Activated CD8-positive, alpha-beta memory T cell treated with anti-CD3 and anti-CD28 coated beads, Interleukin-2, amount 10 ng/mL, durations not matched to agents 7 days and 5 days (primary cell): ENCODE measurements around the gene LXN. TPM values are rescaled to one million over a fixed set of nuclear protein-coding genes. Genes with fewer than 3 reads are reported as not detected.
A peak's percentile ranks its signal among the peaks of the same experiment; 100 is the strongest.

ENCODE experiments used
- ATAC-seq: fragments of 150-1000 bp; cut with Tn5 transposase; one replicate; pipeline ENCODE4 v1.10.0; 2021; ENCODE audit warnings: moderate library complexity
- CTCF ChIA-PET: fragments of 350-600 bp; sonication (Branson Sonifier 250); formaldehyde crosslinking; loops from one replicate; lab custom pipeline; 2021; ENCODE audit warnings: antibody characterized with exemption; lab: Charles Lee
- DNase-seq: peaks from one replicate; pipeline ENCODE4 v3.0.0-alpha.2; 2020
- H3K27ac Mint-ChIP-seq: one replicate; pipeline ENCODE4 v1.8.0; 2021; ENCODE audit warnings: mild to moderate bottlenecking, mixed read lengths
- H3K27me3 Mint-ChIP-seq: one replicate; pipeline ENCODE4 v1.8.0; 2021; ENCODE audit warnings: mixed read lengths
- H3K36me3 Mint-ChIP-seq: one replicate; pipeline ENCODE4 v1.8.0; 2021; ENCODE audit warnings: mild to moderate bottlenecking, mixed read lengths
- H3K4me1 Mint-ChIP-seq: one replicate; pipeline ENCODE4 v1.8.0; 2021; ENCODE audit warnings: mixed read lengths
- H3K4me3 Mint-ChIP-seq: one replicate; pipeline ENCODE4 v1.8.0; 2021; ENCODE audit warnings: mild to moderate bottlenecking, moderate library complexity, mixed read lengths
- H3K9me3 Mint-ChIP-seq: one replicate; pipeline ENCODE4 v1.8.0; 2022; ENCODE audit warnings: low read depth, mixed read lengths
- total RNA-seq, 2 experiments: library from RNA; stranded (reverse); gene quantifications; one replicate each; pipeline ENCODE4 v1.2.3, GENCODE V29; 2021

The LXN gene
- total RNA-seq = 1 to 10 TPM; 6.7 to 7.5 TPM

GRCh38 chr3:158672215-158673176, at the start of gene LXN:
Gene LXN (minus strand): TSS chr3:158672648. CDS start chr3:158672478, 170 bp downstream.
- Mint-ChIP-seq H3K27ac (peak within 1 kb of the TSS; percentile 93), H3K4me3 (peak within 1 kb of the TSS; percentile 95)
- CTCF ChIA-PET = interaction anchor here (0.8 to 4.9 kb wide), 3 partner anchors 12 to 27 kb away, joined by 4 to 37 read pairs (median 8); partner anchors contain the start of gene GFM1

GRCh38 chr3:158722108-158722507, 49.7 kb upstream of the LXN start:
- Mint-ChIP-seq H3K27me3 (no peaks in the 10 kb centered on the region), H3K4me1 (peaks cover 9% of the 10 kb centered on the region), H3K36me3 (peaks cover 10% of the 10 kb centered on the region), H3K4me3 (no peak overlapping the region), H3K9me3 (no peaks in the 10 kb centered on the region), H3K27ac (no peak overlapping the region)
- CTCF ChIA-PET = interaction anchor here (1.1 to 1.3 kb wide), 2 partner anchors 9 to 68 kb away, joined by 3 to 5 read pairs; no protein-coding TSS in a partner anchor
- ATAC-seq (no peak), DNase-seq (no peak)

More at GRCh38 chr3:158672215-158673176, at the start of gene LXN:
- H3K9me3 Mint-ChIP-seq = no peaks in the 10 kb centered on the region
- no peaks in the 10 kb centered on the region for H3K27me3 Mint-ChIP-seq
- H3K36me3 Mint-ChIP-seq = peaks cover 28% of the 10 kb centered on the region
- peak; percentile 90 for DNase-seq
- peaks cover 17% of the 10 kb centered on the region for H3K4me1 Mint-ChIP-seq
- ATAC-seq = peak; percentile 100

GRCh38 chr3:158718490-158719170, 46.2 kb upstream of the LXN start:
- DNase-seq (no peak), ATAC-seq (no peak)
- peaks cover 13% of the 10 kb centered on the region for H3K4me1 Mint-ChIP-seq
- H3K27ac Mint-ChIP-seq = no peak overlapping the region
- H3K27me3 Mint-ChIP-seq = no peaks in the 10 kb centered on the region
- H3K9me3 Mint-ChIP-seq = no peaks in the 10 kb centered on the region
- H3K4me3 Mint-ChIP-seq = no peak overlapping the region
- CTCF ChIA-PET = interaction anchor here (1.1 to 1.7 kb wide), 2 partner anchors 9 to 10 kb away, joined by 3 to 9 read pairs; no protein-coding TSS in a partner anchor
- H3K36me3 Mint-ChIP-seq = peaks cover 10% of the 10 kb centered on the region

- no peak overlapping the region for H3K27ac Mint-ChIP-seq
Measured at GRCh38 chr3:158717576-158717975, 45.1 kb upstream of the LXN start.

GRCh38 chr3:158713094-158713499, 40.6 kb upstream of the LXN start:
- no peaks in the 10 kb centered on the region for H3K27me3 Mint-ChIP-seq

More at GRCh38 chr3:158717576-158717975, 45.1 kb upstream of the LXN start:
- Mint-ChIP-seq H3K4me1 (peaks cover 16% of the 10 kb centered on the region), H3K4me3 (no peak overlapping the region), H3K36me3 (peaks cover 10% of the 10 kb centered on the region), H3K27me3 (no peaks in the 10 kb centered on the region), H3K9me3 (no peaks in the 10 kb centered on the region)
- CTCF ChIA-PET = interaction anchor here (1.7 kb wide), 1 partner anchor 10 kb away, joined by 9 read pairs; no protein-coding TSS in a partner anchor
- ATAC-seq = no peak
- no peak for DNase-seq

GRCh38 chr3:158712443-158712842, 40.0 kb upstream of the LXN start:
- peaks cover 22% of the 10 kb centered on the region for H3K4me1 Mint-ChIP-seq
- H3K27ac Mint-ChIP-seq = no peak overlapping the region
- peaks cover 16% of the 10 kb centered on the region for H3K36me3 Mint-ChIP-seq
- H3K9me3 Mint-ChIP-seq = no peaks in the 10 kb centered on the region
- H3K27me3 Mint-ChIP-seq = no peaks in the 10 kb centered on the region
- no peak for ATAC-seq
- no peak overlapping the region for H3K4me3 Mint-ChIP-seq
- no peak for DNase-seq
- CTCF ChIA-PET = interaction anchor here (0.8 to 1.1 kb wide), 3 partner anchors 9 to 68 kb away, joined by 3 to 5 read pairs (median 3); partner anchors contain the start of gene GFM1

More at GRCh38 chr3:158713094-158713499, 40.6 kb upstream of the LXN start:
- ATAC-seq (no peak), DNase-seq (no peak)
- CTCF ChIA-PET = interaction anchor here (0.8 to 1.1 kb wide), 5 partner anchors 9 to 78 kb away, joined by 3 to 5 read pairs (median 3); partner anchors contain the start of gene GFM1
- Mint-ChIP-seq H3K36me3 (peaks cover 15% of the 10 kb centered on the region), H3K27ac (no peak overlapping the region), H3K4me3 (no peak overlapping the region), H3K9me3 (no peaks in the 10 kb centered on the region), H3K4me1 (peaks cover 22% of the 10 kb centered on the region)

- ATAC-seq (no peak), DNase-seq (no peak)
- H3K27ac Mint-ChIP-seq = no peak overlapping the region
- no peaks in the 10 kb centered on the region for H3K9me3 Mint-ChIP-seq
- CTCF ChIA-PET = interaction anchor here (1.1 kb wide), 1 partner anchor 15 kb away, joined by 5 read pairs; no protein-coding TSS in a partner anchor
- H3K36me3 Mint-ChIP-seq = peaks cover 22% of the 10 kb centered on the region
- no peak overlapping the region for H3K4me3 Mint-ChIP-seq
- H3K27me3 Mint-ChIP-seq = no peaks in the 10 kb centered on the region
- peaks cover 22% of the 10 kb centered on the region for H3K4me1 Mint-ChIP-seq
Measured at GRCh38 chr3:158711886-158712285, 39.4 kb upstream of the LXN start.

GRCh38 chr3:158710601-158711000, 38.2 kb upstream of the LXN start:
- Mint-ChIP-seq H3K27ac (no peak overlapping the region), H3K9me3 (no peaks in the 10 kb centered on the region), H3K4me1 (peaks cover 22% of the 10 kb centered on the region), H3K36me3 (peaks cover 25% of the 10 kb centered on the region), H3K27me3 (no peaks in the 10 kb centered on the region), H3K4me3 (no peak overlapping the region)
- CTCF ChIA-PET = no interaction called here
- ATAC-seq = no peak
- DNase-seq = no peak

GRCh38 chr3:158709666-158710083, 37.2 kb upstream of the LXN start:
- H3K36me3 Mint-ChIP-seq = peaks cover 25% of the 10 kb centered on the region
- CTCF ChIA-PET = interaction anchor here (0.8 kb wide), 1 partner anchor 68 kb away, joined by 3 read pairs; no protein-coding TSS in a partner anchor

GRCh38 chr3:158703566-158703965, 31.1 kb upstream of the LXN start:
- DNase-seq (no peak), ATAC-seq (no peak)
- Mint-ChIP-seq H3K36me3 (peaks cover 19% of the 10 kb centered on the region), H3K4me1 (peaks cover 6% of the 10 kb centered on the region), H3K9me3 (no peaks in the 10 kb centered on the region), H3K27me3 (no peaks in the 10 kb centered on the region), H3K27ac (no peak overlapping the region), H3K4me3 (no peak overlapping the region)
- CTCF ChIA-PET = no interaction called here

More at GRCh38 chr3:158709666-158710083, 37.2 kb upstream of the LXN start:
- no peak for DNase-seq
- Mint-ChIP-seq H3K27ac (no peak overlapping the region), H3K27me3 (no peaks in the 10 kb centered on the region), H3K9me3 (no peaks in the 10 kb centered on the region), H3K4me3 (no peak overlapping the region), H3K4me1 (peaks cover 22% of the 10 kb centered on the region)
- ATAC-seq = no peak

- CTCF ChIA-PET = no interaction called here
- DNase-seq = no peak
- H3K27me3 Mint-ChIP-seq = no peaks in the 10 kb centered on the region
- no peak overlapping the region for H3K27ac Mint-ChIP-seq
- no peak for ATAC-seq
- H3K4me3 Mint-ChIP-seq = no peak overlapping the region
- H3K4me1 Mint-ChIP-seq = peaks cover 6% of the 10 kb centered on the region
- no peaks in the 10 kb centered on the region for H3K9me3 Mint-ChIP-seq
- peaks cover 17% of the 10 kb centered on the region for H3K36me3 Mint-ChIP-seq
Measured at GRCh38 chr3:158702815-158703481, 30.5 kb upstream of the LXN start.

GRCh38 chr3:158701420-158702065, 29.1 kb upstream of the LXN start:
- no peak for DNase-seq
- Mint-ChIP-seq H3K36me3 (peaks cover 9% of the 10 kb centered on the region), H3K27me3 (no peaks in the 10 kb centered on the region), H3K27ac (no peak overlapping the region), H3K4me1 (peaks cover 6% of the 10 kb centered on the region), H3K4me3 (no peak overlapping the region), H3K9me3 (no peaks in the 10 kb centered on the region)
- CTCF ChIA-PET = interaction anchor here (0.7 to 1.1 kb wide), 2 partner anchors 34 to 50 kb away, joined by 3 read pairs; no protein-coding TSS in a partner anchor
- no peak for ATAC-seq
